ENCODE measurements around the gene NFATC4. TPM values are rescaled to one million over a fixed set of nuclear protein-coding genes. Genes with fewer than 3 reads are reported as not detected.
"Not testable (repeated sequence)": the region's sequence is repeated elsewhere in the genome, so short reads cannot be mapped to it uniquely, and the experiment has no call there.

NFATC4 gene
- total RNA-seq, 2 donors from 2014 or later = 62.0 to 84.5 TPM

DNA sequence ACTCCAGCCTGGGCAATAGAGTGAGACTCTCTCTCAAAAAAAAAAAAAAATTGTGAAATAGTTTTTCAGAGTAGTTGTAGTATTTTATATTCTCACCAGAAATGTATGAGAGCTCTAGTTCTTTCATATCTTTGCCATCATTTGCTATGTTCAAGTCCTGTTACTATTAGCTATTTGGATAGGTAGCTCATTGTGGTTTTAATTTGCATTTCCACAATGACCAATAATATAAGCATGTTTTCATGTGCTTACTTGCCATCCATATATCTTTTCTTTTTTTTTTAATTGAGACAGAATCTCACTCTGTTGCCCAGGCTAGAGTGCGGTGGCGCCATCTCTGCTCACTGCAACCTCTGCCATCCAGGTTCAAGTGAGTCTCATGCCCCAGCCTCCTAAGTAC, 19.8 kb upstream of the NFATC4 start:
- Histone ChIP-seq H3K27me3 (replicated peaks; ENCODE audit: insufficient read depth) (no peaks in the 10 kb centered on the region), H3K4me3 (no peak overlapping the region), H3K36me3 (no peaks in the 10 kb centered on the region), H3K27ac (no peak overlapping the region), H3K9me3 (no peaks in the 10 kb centered on the region), H3K4me1 (ENCODE audit: control insufficient read depth in 1 of 2, low read depth in 2 of 2) (no peaks in the 10 kb centered on the region)
- TF ChIP-seq, protein P1, sequence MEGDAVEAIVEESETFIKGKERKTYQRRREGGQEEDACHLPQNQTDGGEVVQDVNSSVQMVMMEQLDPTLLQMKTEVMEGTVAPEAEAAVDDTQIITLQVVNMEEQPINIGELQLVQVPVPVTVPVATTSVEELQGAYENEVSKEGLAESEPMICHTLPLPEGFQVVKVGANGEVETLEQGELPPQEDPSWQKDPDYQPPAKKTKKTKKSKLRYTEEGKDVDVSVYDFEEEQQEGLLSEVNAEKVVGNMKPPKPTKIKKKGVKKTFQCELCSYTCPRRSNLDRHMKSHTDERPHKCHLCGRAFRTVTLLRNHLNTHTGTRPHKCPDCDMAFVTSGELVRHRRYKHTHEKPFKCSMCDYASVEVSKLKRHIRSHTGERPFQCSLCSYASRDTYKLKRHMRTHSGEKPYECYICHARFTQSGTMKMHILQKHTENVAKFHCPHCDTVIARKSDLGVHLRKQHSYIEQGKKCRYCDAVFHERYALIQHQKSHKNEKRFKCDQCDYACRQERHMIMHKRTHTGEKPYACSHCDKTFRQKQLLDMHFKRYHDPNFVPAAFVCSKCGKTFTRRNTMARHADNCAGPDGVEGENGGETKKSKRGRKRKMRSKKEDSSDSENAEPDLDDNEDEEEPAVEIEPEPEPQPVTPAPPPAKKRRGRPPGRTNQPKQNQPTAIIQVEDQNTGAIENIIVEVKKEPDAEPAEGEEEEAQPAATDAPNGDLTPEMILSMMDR (IDR thresholded peaks at IDR 0.05) = no peak
- ATAC-seq (ENCODE audit: insufficient number of reproducible peaks, low FRiP score, low read depth) (no peak), DNase-seq (ENCODE audit: low spot score) (no peak)

DNA sequence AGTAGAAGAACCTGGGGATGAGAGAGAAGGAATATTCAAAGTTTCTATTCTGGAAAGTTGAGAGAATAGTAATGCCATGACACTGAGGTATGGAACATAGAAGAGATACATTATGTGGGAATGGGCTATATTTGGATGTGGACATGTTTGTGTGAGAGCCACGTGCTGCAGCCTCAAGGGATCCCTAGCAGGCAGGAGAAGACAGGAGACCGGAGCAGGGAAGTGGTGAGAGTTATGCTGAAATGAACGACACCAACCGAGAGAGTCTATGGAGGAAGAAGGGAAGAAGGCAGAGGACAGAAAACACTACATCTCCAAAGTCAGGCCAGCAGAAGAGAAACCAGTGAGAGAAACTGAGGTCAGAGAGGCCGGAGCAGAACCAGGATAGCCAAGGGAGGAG, 18.2 kb upstream of the NFATC4 start:
- TF ChIP-seq, protein P1 (IDR thresholded peaks at IDR 0.05) = no peak
- Histone ChIP-seq H3K27me3 (replicated peaks; ENCODE audit: insufficient read depth) (no peaks in the 10 kb centered on the region), H3K27ac (no peak overlapping the region), H3K4me3 (no peak overlapping the region), H3K9me3 (no peaks in the 10 kb centered on the region), H3K4me1 (ENCODE audit: control insufficient read depth in 1 of 2, low read depth in 2 of 2) (no peaks in the 10 kb centered on the region), H3K36me3 (no peaks in the 10 kb centered on the region)
- no peak for DNase-seq (ENCODE audit: low spot score)
- no peak for ATAC-seq (ENCODE audit: insufficient number of reproducible peaks, low FRiP score, low read depth)

DNA sequence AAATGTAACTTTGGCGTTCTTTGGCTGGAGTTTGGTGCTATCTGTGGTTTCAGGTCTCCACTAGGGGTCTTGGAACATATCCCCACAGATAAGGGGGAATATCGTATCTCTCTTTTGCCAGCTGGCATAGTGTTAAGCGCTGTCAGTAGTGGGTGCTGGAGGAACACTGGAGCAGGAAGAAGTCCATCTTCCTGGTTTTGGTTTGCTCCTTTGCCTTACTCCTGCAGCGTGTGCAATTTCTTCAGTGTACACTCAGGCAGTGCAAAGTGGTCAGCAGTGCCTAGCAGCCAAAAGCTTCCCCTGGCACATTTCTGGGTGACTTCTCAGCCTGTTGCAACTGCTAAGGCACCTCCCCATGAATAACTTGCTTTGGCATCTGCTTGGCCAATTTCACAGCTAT, 16.5 kb upstream of the NFATC4 start:
- DNase-seq (ENCODE audit: low spot score) = no peak
- no peak overlapping the region for H3K27ac ChIP-seq
- TF ChIP-seq, protein P1 (IDR thresholded peaks at IDR 0.05) = no peak
- no peaks in the 10 kb centered on the region for H3K4me1 ChIP-seq (ENCODE audit: control insufficient read depth in 1 of 2, low read depth in 2 of 2)
- no peaks in the 10 kb centered on the region for H3K9me3 ChIP-seq
- no peaks in the 10 kb centered on the region for H3K27me3 ChIP-seq (replicated peaks; ENCODE audit: insufficient read depth)
- no peak overlapping the region for H3K4me3 ChIP-seq
- H3K36me3 ChIP-seq = no peaks in the 10 kb centered on the region
- no peak for ATAC-seq (ENCODE audit: insufficient number of reproducible peaks, low FRiP score, low read depth)

DNA sequence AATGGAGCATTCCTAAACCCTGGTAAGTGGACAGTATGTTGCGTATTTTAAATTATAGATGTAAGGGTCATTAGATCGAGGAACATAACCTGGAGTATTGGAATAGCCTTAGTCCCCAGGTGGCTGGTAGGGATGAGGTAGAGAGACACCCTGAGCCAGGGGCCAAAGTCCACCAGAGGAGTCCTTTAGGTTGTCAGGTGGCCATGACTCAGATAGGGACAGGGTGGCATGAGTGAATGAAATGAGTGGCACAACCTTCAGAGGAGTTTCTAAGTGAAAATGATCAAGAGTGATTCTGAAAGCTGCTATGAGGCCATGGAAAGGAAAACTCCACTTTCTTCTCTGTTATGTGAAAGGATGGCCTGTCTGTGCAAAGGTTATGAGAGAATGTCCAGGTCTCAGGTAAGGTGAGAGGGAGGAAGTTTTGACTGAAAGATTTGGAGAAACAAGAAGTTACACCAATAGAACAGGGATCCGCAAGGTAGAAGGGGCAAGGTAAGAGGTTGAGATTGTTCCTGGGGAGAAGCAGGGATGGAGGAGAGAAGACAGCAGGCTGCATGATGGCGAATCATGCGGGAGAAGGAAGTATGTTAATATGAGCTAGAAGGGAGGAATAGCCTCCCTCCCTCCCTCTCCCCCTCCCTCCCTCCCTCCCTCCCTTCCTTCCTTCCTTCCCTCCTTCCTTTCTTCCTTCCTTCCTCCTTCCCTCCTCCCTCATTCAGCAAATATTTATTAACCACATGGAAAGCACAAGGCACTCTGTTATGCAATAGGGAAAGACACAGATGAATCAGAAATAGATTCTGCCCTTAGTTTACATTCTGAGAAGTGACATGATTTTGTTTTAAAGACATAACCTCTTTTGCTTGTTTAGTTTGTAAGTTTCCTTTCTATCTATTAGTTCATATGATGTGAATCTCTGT, 14.2 kb upstream of the NFATC4 start:
- DNase-seq (ENCODE audit: low spot score) (no peak), ATAC-seq (ENCODE audit: insufficient number of reproducible peaks, low FRiP score, low read depth) (no peak)
- Histone ChIP-seq H3K36me3 (no peaks in the 10 kb centered on the region), H3K4me3 (no peak overlapping the region), H3K9me3 (no peaks in the 10 kb centered on the region), H3K27me3 (replicated peaks; ENCODE audit: insufficient read depth) (no peaks in the 10 kb centered on the region), H3K27ac (no peak overlapping the region), H3K4me1 (ENCODE audit: control insufficient read depth in 1 of 2, low read depth in 2 of 2) (no peaks in the 10 kb centered on the region)
- TF ChIP-seq, protein P1 (IDR thresholded peaks at IDR 0.05) = no peak

DNA sequence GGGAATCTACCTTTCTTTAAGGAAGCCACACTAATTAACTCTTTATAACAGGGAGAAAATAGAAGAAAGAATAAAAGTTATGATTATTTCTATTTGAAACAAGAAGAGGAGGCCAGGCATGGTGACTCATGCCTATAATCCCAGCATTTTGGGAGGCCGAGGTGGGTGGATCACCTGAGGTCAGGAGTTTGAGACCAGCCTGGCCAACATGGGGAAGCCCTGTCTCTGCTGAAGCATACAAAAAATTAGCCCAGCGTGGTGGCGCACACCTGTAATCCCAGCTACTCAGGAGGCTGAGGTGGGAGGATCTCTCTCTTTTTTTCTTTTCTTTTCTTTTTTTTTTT, 13.5 kb upstream of the NFATC4 start:
- not testable (repeated sequence) for H3K4me3 ChIP-seq

More for the DNA sequence above, 13.5 kb upstream of the NFATC4 start:
- not testable (repeated sequence) for H3K36me3 ChIP-seq; H3K27me3 ChIP-seq (replicated peaks; ENCODE audit: insufficient read depth); H3K9me3 ChIP-seq; H3K4me1 ChIP-seq (ENCODE audit: control insufficient read depth in 1 of 2, low read depth in 2 of 2); ATAC-seq (ENCODE audit: insufficient number of reproducible peaks, low FRiP score, low read depth); DNase-seq (ENCODE audit: low spot score); H3K27ac ChIP-seq

All from thoracic aorta (tissue), 2 donors.